ENCODE measurements around the gene TGFBI.

Gene TGFBI

GRCh38 chr5:136004436-136004835, 24.4 kb upstream of the TGFBI start:
- no peak for DNase-seq (ENCODE audit: low read depth)

DNA sequence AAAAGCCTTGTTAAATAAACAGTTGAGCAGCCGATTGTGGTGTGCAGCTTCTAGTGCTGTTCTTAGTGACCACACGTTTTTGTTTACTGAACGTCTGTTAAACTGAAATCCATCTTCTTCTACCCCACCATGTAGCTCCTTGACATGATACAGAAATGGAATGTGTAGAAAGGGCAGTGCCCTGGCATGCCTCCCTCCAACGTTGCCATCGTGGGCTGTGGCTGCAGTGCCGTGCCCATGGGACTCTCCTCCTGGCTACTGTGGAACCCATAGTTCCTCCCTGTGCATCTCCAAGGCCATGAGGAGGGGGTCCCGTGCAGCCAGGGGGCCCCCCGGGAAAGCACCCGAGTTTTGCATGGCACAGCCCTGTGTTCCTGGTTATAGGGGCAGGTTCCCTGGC, 23.3 kb upstream of the TGFBI start:
- DNase-seq (ENCODE audit: low read depth), result no peak

DNA sequence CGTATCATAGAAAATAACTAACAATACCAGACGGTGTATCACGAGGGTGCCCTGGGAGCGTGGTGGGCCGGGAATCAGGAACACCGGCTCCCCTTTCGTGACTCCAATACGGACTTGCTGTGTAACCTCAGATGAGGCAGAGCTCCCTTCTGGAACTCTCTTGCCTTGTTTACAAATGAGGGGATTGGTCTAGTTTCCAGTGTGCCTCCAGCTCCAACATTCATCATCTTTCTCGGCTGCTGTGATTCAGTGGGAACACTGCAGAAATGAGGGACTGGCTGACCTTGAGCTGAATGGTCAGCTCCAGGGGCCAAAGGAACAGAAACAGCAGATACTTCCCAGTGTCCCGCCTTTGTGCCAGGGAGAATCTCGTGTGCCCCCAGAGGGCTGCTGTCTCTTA, 22.6 kb upstream of the TGFBI start:
- no peak for DNase-seq (ENCODE audit: low read depth)

DNA sequence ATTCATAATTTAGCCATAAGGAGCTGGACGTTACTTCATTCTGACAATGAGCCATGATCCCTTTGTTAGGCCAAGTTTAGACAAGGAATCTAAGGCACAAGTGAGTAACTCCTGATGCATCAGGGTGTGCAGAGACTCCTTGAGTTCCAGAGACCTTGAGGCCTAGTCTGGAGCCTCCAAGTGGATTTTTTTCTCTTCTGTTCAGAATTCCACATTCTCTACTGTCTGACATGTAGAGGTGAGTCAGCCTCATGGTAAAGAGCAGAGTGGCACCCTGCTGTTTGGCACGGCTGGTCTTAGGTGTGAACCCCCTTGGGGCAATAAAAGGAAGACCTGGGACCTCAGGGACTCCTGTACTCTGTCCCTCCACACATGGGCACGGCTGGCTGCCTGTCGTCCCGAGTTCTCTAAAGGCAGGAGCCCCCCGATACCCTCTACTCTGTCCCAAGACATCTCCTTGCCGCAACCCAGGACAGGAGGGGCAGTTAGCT, 22.0 kb upstream of the TGFBI start:
- no peak for DNase-seq (ENCODE audit: low read depth)

GRCh38 chr5:136007271-136007670, 21.5 kb upstream of the TGFBI start:
- DNase-seq (ENCODE audit: low read depth), result no peak

DNA sequence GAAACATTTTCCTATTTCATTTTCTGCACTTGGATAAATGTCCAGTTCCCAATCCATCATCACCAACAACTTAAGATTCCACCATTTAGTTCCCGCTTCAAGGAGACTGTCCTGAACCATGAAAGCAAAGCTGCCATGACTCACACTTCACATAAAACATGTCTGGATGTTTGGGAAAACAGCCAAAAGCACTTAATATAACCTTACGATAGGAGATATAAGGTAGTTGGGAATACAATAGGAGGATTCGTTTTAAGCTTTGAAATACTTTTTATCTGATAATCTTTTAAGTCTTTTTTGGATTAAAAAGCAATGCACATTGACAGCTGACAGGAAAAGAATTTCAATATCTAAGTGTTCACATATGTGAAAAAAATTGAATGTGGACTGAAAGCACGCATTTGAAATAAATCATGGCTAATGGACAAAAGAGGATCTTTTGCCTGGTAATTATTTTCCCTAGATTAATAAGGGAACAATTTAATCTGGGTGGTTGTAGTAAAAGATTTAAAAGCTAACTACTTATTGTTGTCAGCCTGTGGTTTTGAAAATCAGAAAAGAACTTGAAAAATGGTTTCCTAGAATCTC, 17.3 kb upstream of the TGFBI start:
- DNase-seq (ENCODE audit: low read depth), result no peak

DNA sequence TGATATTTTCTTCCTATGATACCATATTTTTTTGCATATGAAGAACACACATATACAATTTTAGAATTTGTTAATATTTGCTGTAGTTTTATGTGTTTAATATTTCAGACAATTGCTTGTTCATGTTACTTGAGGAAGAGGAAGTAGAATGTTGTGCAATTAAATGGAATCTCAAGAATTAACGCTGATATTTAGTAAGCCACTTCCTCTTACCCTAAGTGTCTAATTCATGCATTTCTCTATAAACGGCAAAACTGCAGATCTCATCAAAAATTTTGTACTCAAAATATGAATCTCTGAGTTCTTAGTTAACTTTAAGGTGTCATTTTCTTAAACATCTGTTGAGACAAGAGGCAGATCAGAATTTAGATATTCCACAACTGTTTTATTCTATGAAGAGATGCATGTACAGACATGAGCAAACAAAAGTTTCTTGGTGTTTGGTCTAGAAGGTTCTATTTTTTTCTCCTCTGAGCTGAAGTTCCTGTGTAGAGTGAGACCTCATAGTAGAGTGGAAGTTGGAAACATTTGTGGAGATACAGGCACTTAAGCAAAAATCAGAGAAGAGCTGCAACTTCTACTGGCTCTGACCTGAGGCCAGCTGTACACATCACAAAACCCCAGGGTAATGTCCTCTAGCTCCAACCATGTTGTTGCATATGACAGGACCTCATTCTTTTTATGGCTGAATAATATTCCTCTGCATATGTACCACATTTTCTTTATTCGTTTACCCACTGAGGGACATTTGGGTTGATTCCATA, 16.6 kb upstream of the TGFBI start:
- DNase-seq (ENCODE audit: low read depth), result no peak

DNA sequence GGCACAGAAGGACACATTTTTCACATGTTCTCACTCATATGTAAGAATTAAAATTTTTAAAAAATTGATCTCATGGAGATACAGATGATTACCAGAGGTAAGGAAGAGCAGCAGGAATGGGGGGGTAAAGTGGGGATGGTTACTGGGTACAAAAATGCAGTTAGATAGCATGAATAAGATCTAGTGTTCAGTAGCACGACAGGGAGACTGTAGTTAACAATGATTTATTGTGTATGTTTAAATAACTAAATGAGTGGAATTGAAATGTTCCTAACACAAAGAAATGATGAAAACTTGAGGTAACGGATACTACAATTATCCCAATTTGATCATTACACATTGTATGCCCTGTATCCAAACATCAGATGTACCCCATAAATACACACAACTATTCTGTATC, 15.2 kb upstream of the TGFBI start:
- DNase-seq (ENCODE audit: low read depth), result no peak

- DNase-seq (ENCODE audit: low read depth), result no peak
These were observed 14.5 kb upstream of the TGFBI start for GRCh38 chr5:136014049-136015002.

GRCh38 chr5:136015003-136015375, 13.8 kb upstream of the TGFBI start:
- no peak for DNase-seq (ENCODE audit: low read depth)

GRCh38 chr5:136015966-136016650, 12.7 kb upstream of the TGFBI start:
- DNase-seq (ENCODE audit: low read depth), result no peak

GRCh38 chr5:136016945-136017530, 11.8 kb upstream of the TGFBI start:
- DNase-seq (ENCODE audit: low read depth), result no peak

DNA sequence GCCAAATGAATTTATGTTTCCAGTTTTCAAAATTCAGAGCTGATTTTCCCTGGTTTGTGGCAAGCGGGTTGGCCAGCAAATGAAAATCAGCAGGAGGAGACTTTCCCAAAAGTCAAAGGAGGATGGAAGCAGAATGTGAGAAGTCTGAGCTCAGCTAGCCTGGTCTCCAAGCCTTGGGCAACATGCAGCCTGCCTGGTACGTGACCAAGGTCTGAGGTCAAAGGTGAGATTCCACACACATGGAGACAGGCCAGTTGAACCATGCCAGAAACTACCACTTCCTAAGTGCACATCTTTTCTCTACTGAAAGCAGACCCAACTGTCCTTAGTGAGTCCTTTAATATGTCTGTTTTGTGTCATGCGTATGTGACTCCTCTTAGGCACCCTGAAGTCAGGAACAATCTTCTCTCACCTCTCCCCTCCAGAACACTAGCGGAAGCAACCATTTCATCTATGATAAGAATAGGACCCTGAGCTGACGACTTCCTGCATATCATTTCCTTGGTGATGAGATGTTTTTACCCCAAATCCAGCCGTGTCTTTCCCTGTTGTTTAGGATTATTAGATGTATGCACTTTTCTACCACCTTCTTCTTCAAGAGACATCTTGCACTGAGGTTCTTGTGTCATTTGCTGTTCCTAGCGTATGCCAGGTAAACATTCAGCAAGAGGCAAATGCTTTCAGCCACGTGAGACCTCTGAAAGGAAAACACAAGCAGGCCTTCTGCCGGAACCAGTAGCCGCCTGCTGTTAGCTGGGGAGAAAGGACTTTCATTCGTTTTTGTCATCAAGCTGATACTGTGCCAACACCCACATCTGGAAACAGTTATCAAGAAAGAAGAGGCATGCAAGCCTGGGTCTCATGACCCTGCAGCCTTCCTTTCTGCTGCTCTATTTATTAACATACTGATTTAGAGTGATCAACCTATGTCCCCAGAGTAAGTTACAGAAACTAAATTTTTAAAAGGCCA, 9.7 kb upstream of the TGFBI start:
- no peak for DNase-seq (ENCODE audit: low read depth)

- DNase-seq (ENCODE audit: low read depth), result no peak
These were observed 8.8 kb upstream of the TGFBI start for GRCh38 chr5:136020001-136020382.

GRCh38 chr5:136020383-136021015, 8.3 kb upstream of the TGFBI start:
- no peak for DNase-seq (ENCODE audit: low read depth)

- DNase-seq (ENCODE audit: low read depth), result no peak
These were observed 7.8 kb upstream of the TGFBI start for GRCh38 chr5:136021016-136021405.

DNA sequence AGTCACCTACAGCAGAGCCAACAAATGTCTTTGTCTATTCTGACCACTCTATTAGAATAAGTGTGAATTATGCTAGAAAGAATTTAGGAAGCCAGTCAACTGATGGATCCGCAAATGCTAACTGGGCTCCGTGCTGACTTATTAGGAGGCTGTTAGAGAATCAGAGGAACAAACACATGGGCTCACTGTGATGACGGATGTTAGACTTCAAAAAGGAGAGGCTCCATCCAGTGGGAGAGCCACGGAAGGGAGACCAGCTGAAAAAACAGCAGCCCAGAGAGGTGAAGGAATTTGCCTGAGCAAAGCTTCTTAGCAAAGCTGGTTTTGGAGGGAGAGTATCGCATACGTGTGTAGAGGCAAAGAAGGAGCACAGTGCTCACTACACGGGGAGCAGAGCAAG, 5.8 kb upstream of the TGFBI start:
- DNase-seq (ENCODE audit: low read depth), result no peak

DNA sequence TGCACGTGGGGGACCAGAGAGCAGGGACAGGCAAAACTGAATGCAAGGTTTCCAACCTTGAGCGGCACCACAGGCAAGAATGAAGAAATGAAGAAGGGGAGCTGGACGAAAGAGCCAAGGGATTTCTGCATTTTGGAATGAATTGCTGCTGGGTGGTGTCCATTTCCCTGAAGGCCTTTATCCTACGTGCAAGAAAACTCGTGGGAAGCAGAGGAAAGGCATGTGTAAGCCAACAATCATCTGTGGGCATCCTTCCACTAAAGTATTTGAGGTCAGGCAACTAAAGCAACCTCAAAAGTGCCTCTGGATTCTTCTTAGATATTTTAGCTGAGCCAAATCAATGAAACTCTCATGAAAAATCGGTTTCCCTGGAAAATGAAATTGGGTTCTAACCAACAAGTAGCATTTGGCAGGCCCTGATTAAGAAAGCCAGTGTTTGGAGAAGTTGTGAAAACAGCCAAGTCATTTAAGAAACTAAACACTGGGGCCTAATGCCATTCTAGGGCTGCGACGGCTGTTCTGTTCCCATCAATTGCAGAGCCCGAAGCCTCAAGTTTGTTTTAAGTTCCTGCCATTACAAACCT, 4.7 kb upstream of the TGFBI start:
- no peak for DNase-seq (ENCODE audit: low read depth)

DNA sequence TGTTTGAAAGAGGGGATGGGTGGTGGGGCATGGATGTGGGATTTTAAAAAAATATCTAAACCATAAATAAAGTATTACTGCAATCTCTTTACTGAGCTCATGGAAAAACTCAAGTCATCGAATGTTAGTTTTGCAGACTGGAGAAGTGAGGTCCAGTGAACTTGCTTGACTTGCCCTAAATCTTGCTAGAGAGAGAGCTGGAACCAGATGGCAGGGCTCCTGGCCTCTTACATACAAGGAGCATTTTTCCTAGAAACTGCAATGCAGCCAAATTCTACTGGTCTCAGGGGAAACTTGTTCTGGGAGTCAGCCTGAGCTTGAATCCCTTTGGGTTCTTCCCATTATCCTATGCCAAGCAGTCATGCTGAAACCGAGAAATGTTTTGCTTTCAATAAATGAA, 2.9 kb upstream of the TGFBI start:
- DNase-seq (ENCODE audit: low read depth), result no peak

- DNase-seq (ENCODE audit: low read depth), result no peak
These were observed 2.2 kb upstream of the TGFBI start for GRCh38 chr5:136026636-136027035.

Data from stimulated activated CD8-positive, alpha-beta memory T cell treated with anti-CD3 and anti-CD28 coated beads, Interleukin-4, amount 100 ng/mL, for 24 hours (primary cell).